PFSK-1 (cell line): ENCODE measurements around the gene EPSTI1.

ENCODE experiments used
- POLR2AphosphoS5 ChIP-seq: IDR thresholded peaks from 2 replicates; pipeline ENCODE4 v1.6.1; 2012; ENCODE audit warnings: low read depth, mild to moderate bottlenecking, control low read depth, low read length, moderate library complexity
- TAF1 ChIP-seq: IDR thresholded peaks from 2 replicates; pipeline ENCODE4 v1.6.1; 2012; ENCODE audit warnings: low read length, control low read depth, borderline replicate concordance; ENCODE audit not compliant: insufficient read depth

- TF ChIP-seq POLR2AphosphoS5 (no peak), TAF1 (no peak)
Measured at GRCh38 chr13:43021926-43022670, 30.1 kb upstream of the EPSTI1 start.
